ENCODE results near the gene SLX9. TPM values are rescaled to one million over a fixed set of nuclear protein-coding genes. Genes with fewer than 3 reads are reported as not detected.
A peak's percentile ranks its signal among the peaks of the same experiment; 100 is the strongest.

Gene SLX9
- total RNA-seq, 4 donors from 2014 or later = 8.1 to 46.0 (median 16.6) TPM

DNA sequence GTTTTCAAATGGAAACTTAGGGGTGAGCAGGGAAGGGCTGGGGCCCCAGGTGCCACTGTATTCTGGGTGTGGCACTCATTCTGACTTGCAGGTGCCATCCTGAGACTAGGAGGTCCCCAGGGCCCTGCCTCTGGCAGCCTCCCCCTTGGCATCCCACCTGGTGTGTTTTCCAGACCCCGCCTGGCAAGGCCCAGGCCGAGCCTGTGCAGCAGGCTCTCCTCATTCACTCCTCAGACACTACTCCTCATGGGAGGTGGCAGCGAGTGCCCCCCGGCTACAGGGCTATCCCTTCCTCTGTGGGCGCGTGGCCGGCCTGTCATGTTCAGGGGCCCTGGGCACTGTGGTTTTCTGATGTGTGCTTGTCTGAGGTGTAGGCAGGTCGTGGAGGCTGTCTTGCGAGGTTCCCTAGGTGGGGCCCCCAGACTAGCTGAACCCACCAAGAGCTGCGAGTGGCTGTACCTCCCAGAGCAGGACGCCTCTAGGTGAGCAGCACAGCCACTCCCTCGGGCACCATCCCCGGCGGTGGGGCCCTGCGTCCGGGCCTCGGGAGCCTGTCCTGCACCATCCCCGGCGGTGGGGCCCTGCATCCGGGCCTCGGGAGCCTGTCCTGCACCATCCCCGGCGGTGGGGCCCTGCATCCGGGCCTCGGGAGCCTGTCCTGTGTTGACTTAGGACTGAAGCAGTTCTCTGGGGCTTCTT is 13.2 kb downstream of the SLX9 start:
- intact Hi-C loops (cut with DNase I; ENCODE audit: low total_unique reads) = loop anchor here (10.0 kb wide), 1 partner anchor 122 kb away; the partner anchor contains the start of gene ADARB1
- H3K4me3 ChIP-seq = no peak overlapping the region
- no peaks in the 10 kb centered on the region for H3K36me3 ChIP-seq

DNA sequence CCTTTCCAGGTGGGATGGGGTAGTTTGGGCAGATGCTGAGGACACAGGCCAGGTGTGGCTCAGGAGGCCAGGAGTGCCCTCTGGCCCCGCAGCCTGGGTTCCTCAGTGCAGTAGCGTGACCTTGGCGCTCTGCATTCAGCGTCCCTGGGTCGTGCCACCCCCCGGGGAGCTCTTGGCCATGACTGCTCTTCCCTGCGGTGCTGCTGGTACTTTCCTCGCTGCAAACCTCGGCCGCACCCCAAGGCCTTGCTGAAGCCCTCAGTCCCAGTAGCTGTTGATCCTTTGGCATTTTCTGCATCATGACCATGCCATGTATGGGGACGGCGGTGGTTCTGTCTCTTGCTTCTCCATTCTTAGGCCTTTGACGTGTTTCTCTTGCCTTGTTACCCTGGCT is 13.8 kb downstream of the SLX9 start:
- no peak overlapping the region for H3K27ac ChIP-seq
- H3K4me1 ChIP-seq = peaks cover 6 to 24% (median 16%) of the 10 kb centered on the region in 4 donors

More for the DNA sequence above, 13.2 kb downstream of the SLX9 start:
- H3K27ac ChIP-seq = peak overlapping the region in 3 of 4 donors; percentile 5 to 48 (median 17)
- H3K27me3 ChIP-seq = no peaks in the 10 kb centered on the region
- no peak for DNase-seq
- H3K9me3 ChIP-seq = no peaks in the 10 kb centered on the region
- TF ChIP-seq EP300 (IDR thresholded peaks at IDR 0.05; ENCODE audit: low read depth) = no peak
- no peak for TF ChIP-seq POLR2A (IDR thresholded peaks at IDR 0.05)
- no peak for TF ChIP-seq POLR2AphosphoS5 (IDR thresholded peaks at IDR 0.05)
- TF ChIP-seq, protein P1, sequence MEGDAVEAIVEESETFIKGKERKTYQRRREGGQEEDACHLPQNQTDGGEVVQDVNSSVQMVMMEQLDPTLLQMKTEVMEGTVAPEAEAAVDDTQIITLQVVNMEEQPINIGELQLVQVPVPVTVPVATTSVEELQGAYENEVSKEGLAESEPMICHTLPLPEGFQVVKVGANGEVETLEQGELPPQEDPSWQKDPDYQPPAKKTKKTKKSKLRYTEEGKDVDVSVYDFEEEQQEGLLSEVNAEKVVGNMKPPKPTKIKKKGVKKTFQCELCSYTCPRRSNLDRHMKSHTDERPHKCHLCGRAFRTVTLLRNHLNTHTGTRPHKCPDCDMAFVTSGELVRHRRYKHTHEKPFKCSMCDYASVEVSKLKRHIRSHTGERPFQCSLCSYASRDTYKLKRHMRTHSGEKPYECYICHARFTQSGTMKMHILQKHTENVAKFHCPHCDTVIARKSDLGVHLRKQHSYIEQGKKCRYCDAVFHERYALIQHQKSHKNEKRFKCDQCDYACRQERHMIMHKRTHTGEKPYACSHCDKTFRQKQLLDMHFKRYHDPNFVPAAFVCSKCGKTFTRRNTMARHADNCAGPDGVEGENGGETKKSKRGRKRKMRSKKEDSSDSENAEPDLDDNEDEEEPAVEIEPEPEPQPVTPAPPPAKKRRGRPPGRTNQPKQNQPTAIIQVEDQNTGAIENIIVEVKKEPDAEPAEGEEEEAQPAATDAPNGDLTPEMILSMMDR (IDR thresholded peaks at IDR 0.05) = no peak
- peaks cover 2 to 19% (median 12%) of the 10 kb centered on the region in 4 donors for H3K4me1 ChIP-seq
- in situ Hi-C loops (cut with MboI; ENCODE audit: low pct_ligation_motif_present in 1 of 4, low pct_unique_long_range_greater_than_20kb in 1 of 4, low sequenced_read_pairs in 3 of 4) = loop anchor here in 1 of 4 donors (10.0 kb wide), 1 partner anchor 182 kb away; no protein-coding TSS in a partner anchor
- WGBS, 2 donors (ENCODE audit: low coverage in 1 of 2) = 90 to 93% methylated on average over 2 to 19 of the region's 25 CpGs

GRCh38 chr21:44954281-44954771 is 14.5 kb downstream of the SLX9 start:
- TF ChIP-seq POLR2A (IDR thresholded peaks at IDR 0.05) (no peak), EP300 (IDR thresholded peaks at IDR 0.05; ENCODE audit: low read depth) (no peak), POLR2AphosphoS5 (IDR thresholded peaks at IDR 0.05) (no peak)
- TF ChIP-seq, protein P1 (IDR thresholded peaks at IDR 0.05) = no peak
- Histone ChIP-seq H3K9me3 (no peaks in the 10 kb centered on the region), H3K27me3 (no peaks in the 10 kb centered on the region), H3K27ac (no peak overlapping the region), H3K4me1 (peaks cover 8 to 31% (median 20%) of the 10 kb centered on the region in 4 donors), H3K36me3 (no peaks in the 10 kb centered on the region), H3K4me3 (no peak overlapping the region)
- intact Hi-C loops (cut with DNase I; ENCODE audit: low total_unique reads) = loop anchor here (10.0 kb wide), 1 partner anchor 120 kb away; the partner anchor contains the start of gene ADARB1
- in situ Hi-C loops (cut with MboI; ENCODE audit: low pct_ligation_motif_present in 1 of 4, low pct_unique_long_range_greater_than_20kb in 1 of 4, low sequenced_read_pairs in 3 of 4) = loop anchor here in 1 of 4 donors (10.0 kb wide), 1 partner anchor 180 kb away; no protein-coding TSS in a partner anchor
- WGBS, 2 donors (ENCODE audit: low coverage in 1 of 2) = 97 to 100% methylated on average over 3 to 22 of the region's 22 CpGs
- no peak for DNase-seq

More for the DNA sequence above, 13.8 kb downstream of the SLX9 start:
- intact Hi-C loops (cut with DNase I; ENCODE audit: low total_unique reads) = loop anchor here (10.0 kb wide), 1 partner anchor 121 kb away; the partner anchor contains the start of gene ADARB1
- H3K27me3 ChIP-seq = no peaks in the 10 kb centered on the region
- WGBS, 2 donors (ENCODE audit: low coverage in 1 of 2) = 94 to 100% methylated on average over 1 to 13 of the region's 13 CpGs
- no peak for TF ChIP-seq POLR2AphosphoS5 (IDR thresholded peaks at IDR 0.05)
- TF ChIP-seq EP300 (IDR thresholded peaks at IDR 0.05; ENCODE audit: low read depth) = no peak
- TF ChIP-seq POLR2A (IDR thresholded peaks at IDR 0.05) = no peak
- TF ChIP-seq, protein P1 (IDR thresholded peaks at IDR 0.05) = no peak
- H3K9me3 ChIP-seq = no peaks in the 10 kb centered on the region
- in situ Hi-C loops (cut with MboI; ENCODE audit: low pct_ligation_motif_present in 1 of 4, low pct_unique_long_range_greater_than_20kb in 1 of 4, low sequenced_read_pairs in 3 of 4) = loop anchor here in 1 of 4 donors (10.0 kb wide), 1 partner anchor 181 kb away; no protein-coding TSS in a partner anchor
- H3K36me3 ChIP-seq = no peaks in the 10 kb centered on the region
- H3K4me3 ChIP-seq = no peak overlapping the region
- DNase-seq = no peak

DNA sequence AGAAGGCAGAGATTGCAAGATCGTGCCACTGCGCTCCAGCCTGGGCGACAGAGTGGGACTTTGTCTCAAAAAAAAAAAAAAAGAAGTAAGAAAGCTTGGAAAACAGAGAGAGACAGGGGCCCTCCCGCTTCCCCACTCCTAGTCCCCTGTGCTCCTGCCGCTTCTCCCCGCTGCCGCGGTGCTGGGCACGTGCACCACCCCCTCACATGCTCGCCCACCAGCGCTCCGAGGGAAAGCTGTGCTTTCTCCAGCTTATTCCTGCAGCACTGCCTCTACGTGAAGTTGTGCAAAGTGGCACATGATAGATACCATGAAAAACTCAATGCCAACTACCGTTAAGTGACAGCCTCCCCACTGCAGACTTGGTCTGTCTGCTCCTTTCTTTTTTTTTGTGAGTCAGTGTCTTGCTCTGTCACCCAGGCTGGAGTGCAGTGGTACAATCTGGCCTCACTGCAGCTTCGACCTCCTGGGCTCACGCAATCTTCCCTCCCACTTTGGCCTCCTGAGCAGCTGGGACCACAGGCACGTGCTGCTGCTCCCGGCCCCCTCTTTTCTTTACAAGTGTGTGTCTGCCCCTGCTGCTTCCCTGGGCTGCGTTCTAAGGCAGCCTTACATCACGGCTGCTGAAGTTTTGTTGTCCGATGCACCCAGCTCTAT is 15.4 kb downstream of the SLX9 start:
- in situ Hi-C loops (cut with MboI; ENCODE audit: low pct_ligation_motif_present in 1 of 4, low pct_unique_long_range_greater_than_20kb in 1 of 4, low sequenced_read_pairs in 3 of 4) = loop anchor here in 1 of 4 donors (10.0 kb wide), 1 partner anchor 180 kb away; no protein-coding TSS in a partner anchor
- H3K36me3 ChIP-seq = no peaks in the 10 kb centered on the region
- intact Hi-C loops (cut with DNase I; ENCODE audit: low total_unique reads) = loop anchor here (5.0 to 10.0 kb wide), 2 partner anchors 120 to 167 kb away; partner anchors contain the start of gene ADARB1
- H3K4me1 ChIP-seq = peaks cover 9 to 31% (median 24%) of the 10 kb centered on the region in 4 donors
- no peak overlapping the region for H3K27ac ChIP-seq
- no peaks in the 10 kb centered on the region for H3K27me3 ChIP-seq
- DNase-seq = no peak
- no peaks in the 10 kb centered on the region for H3K9me3 ChIP-seq
- TF ChIP-seq POLR2A (IDR thresholded peaks at IDR 0.05) (no peak), EP300 (IDR thresholded peaks at IDR 0.05; ENCODE audit: low read depth) (no peak), POLR2AphosphoS5 (IDR thresholded peaks at IDR 0.05) (no peak)
- TF ChIP-seq, protein P1 (IDR thresholded peaks at IDR 0.05) = no peak
- 89 to 92% methylated on average over 13 to 21 of the region's 21 CpGs for WGBS, 2 donors (ENCODE audit: low coverage in 1 of 2)
- no peak overlapping the region for H3K4me3 ChIP-seq

Data from transverse colon (tissue), 4 donors.